SK-N-SH (cell line): ENCODE results near the gene LLGL2.

ENCODE experiments used
- CTCF ChIP-seq: fragments of 200-600 bp; sonication (generic); IDR thresholded peaks from 2 replicates; pipeline ENCODE4 v1.6.1; 2017; ENCODE audit warnings: antibody characterized with exemption, mild to moderate bottlenecking, moderate library complexity
- GABPA ChIP-seq: IDR thresholded peaks from 2 replicates; pipeline ENCODE4 v1.4.0; 2012; ENCODE audit warnings: low read depth, mild to moderate bottlenecking
- YY1 ChIP-seq: IDR thresholded peaks from 2 replicates; pipeline ENCODE4 v1.4.0; 2012; ENCODE audit warnings: low read depth, mild to moderate bottlenecking

DNA sequence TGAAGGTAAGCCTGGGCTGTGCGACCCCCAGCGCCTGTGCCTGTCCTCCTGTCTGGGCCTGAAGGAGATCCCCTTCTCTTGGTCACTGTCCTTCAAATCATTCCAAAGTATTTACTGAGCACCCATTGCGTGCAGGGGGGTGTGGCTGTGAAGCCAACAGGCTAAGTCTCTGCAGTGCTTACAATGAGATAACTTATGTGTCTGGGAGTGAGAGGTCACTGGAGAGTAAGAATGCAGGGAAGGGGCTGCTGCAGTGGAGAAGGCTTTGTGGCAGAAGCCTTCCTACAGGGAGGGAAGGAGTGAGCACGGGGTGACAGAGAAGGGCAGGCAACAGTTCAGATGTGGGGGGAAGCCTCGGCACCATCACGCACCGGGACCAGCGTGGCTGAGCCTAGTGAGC is 96.6 kb downstream of the LLGL2 start:
- TF ChIP-seq YY1 = no peak
- TF ChIP-seq GABPA = no peak
- no peak for TF ChIP-seq CTCF
